HG03045 (cell line): ENCODE measurements around the gene IFT122.

Source experiments
- ATAC-seq: cut with Tn5 transposase; IDR thresholded peaks from one replicate; pipeline ENCODE4 v1.9.1; 2021; ENCODE audit warnings: mild to moderate bottlenecking, moderate library complexity; ENCODE audit not compliant: unreplicated experiment

The IFT122 gene

GRCh38 chr3:129415830-129416229, 24.2 kb upstream of the IFT122 start:
- ATAC-seq = no peak

DNA sequence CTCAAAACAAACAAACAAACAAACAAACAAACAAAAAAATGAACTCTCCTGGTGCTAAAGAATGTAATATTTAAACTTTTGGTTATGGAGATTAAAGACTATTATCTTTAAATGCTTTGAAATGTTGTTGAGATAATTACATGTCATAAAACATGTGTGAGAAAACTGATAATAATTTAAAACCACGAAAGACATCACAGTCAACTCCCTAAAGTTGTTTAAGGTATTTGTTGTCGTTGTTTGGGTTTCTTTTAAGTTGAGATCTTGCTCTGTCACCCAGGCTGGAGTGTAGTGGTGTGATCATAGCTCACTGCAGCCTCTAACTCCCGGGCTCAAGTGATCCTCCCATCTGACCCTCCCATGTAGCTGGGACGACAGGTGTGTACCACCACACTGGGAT, 23.6 kb upstream of the IFT122 start:
- no peak for ATAC-seq

DNA sequence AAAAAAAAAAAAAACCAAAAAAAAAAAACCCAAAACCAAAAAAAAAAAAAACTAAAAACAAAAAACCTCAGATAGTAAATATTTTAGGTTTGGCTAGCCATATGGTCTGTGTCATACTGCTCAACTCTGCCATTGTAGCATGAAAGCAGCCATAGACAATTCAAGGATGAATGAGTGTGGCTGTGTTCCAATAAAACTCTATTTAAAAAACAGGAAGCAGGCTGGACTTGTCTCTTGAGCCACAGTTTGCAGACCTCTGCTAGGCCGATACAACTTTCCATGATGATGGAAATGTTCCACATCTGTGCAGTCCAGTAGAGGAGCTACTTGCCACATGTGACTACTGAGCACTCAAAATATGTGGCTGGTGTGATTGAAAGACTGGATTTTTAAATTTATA, 22.7 kb upstream of the IFT122 start:
- ATAC-seq = no peak

DNA sequence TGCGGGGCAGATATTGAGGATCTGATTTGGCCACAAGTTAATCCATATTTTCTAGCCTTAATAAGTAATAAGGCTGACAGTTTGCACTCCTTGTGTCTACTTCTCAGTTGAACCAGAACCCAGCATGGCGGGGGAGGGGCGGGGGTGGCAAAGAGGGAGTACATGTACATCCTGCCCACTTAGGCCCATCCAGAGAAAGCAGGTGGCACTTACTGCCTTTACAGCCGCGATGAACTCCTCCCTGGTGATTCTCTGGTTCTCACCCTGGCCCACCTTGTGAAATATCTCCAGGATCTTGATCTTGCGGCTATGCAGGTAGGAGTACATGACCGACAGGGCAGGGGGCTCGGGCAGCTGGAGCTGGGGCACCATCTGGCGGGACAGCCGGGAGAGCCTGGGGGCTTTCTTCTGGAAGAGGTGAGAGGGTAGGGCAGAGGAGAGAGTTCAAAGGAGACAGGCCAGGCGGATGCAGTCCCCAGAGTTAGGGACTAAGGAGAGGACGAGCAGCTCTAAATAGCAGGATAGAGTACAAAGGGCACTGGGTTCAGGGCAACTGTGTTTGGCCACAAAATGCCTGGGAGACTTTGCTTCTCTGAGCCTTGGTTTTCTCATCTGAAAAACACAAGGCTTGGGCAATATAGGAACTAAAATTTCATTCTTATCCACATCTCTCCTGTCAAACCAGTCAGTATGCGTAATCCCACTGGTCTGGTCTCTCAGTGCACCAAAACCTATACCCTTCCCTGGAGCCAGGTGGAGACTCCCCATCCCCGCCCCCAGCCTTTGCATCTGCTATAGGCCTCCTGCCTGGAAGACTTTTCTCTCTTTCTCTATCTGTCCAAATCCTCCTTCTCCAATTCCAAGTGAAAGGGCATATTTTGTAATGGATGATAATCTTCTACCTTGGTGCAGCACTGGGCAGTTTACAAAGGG, 21.7 kb upstream of the IFT122 start:
- ATAC-seq = no peak

GRCh38 chr3:129419476-129419875, 20.5 kb upstream of the IFT122 start:
- no peak for ATAC-seq

- no peak for ATAC-seq
These were observed 18.7 kb upstream of the IFT122 start for GRCh38 chr3:129421236-129421883.

GRCh38 chr3:129421988-129422745, 17.9 kb upstream of the IFT122 start:
- ATAC-seq = no peak

- no peak for ATAC-seq
These were observed 17.1 kb upstream of the IFT122 start for GRCh38 chr3:129422897-129423296.

GRCh38 chr3:129424185-129424841, 15.7 kb upstream of the IFT122 start:
- ATAC-seq = peak; percentile 55

GRCh38 chr3:129425213-129425612, 14.8 kb upstream of the IFT122 start:
- no peak for ATAC-seq

- no peak for ATAC-seq
These were observed 14.4 kb upstream of the IFT122 start for GRCh38 chr3:129425619-129426018.

GRCh38 chr3:129428007-129428375, 12.0 kb upstream of the IFT122 start:
- ATAC-seq = no peak

- peak; percentile 83 for ATAC-seq
These were observed 11.5 kb upstream of the IFT122 start, which contains the start of gene EFCAB12 for GRCh38 chr3:129428376-129429079. Gene EFCAB12 (minus strand): TSS chr3:129428636. CDS start chr3:129428488, 148 bp downstream.

DNA sequence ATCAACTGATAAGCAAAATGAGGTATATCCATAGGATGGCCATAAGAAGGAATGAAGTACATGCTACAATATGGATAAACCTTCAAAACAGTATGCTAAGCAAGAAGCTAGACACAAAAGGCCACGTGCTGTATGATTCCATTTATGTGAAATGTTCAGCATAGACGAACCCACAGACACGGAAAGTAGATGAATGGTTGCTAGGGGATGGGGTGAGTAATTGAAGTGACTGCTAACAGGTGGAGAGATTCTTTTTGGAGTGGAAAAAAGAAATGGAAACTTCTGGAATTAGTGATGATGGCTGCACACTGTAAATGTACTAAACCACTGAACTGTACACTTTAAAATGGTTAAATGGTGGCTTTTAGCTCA, 11.0 kb upstream of the IFT122 start:
- no peak for ATAC-seq

DNA sequence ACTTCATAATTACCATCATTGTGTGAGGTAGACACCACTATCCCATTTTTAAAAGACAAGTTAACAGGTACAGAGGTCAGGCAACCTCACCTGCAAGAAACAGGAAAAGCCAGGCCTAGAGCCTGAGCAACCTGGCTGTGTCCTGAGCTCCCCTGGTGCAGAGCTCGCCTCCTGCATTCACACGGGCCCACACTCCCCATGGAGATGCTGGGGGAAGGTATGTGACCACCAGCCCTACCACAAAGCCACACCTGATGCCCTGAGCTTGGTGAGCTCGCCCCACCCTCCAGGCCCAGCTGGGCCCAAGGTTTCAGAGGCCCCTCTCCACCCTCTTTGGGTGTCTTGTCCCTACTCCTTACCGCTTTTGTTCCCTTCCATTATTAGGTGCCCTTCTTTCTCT, 10.4 kb upstream of the IFT122 start:
- ATAC-seq = no peak

- ATAC-seq = no peak
These were observed 8.0 kb upstream of the IFT122 start for GRCh38 chr3:129432036-129432435.

DNA sequence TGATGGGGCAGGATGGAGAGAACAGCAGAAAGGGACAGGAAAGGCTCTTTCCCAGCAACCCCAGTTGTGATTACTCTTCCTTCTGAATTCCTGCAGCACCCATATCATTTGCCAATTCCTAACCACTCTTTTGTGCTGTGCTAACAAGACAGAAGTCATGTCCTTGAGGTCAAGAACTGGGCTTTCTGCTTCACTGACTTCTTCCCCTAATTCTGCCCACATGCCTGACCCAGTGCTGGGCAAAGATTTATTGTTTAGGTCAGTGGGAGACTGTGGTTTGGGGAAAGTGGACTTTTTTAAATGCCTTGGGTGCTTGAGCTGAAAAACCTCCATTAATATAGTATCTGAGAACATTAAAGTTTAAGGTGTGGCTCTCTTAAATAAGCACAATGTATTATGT, 7.4 kb upstream of the IFT122 start:
- ATAC-seq = no peak

- no peak for ATAC-seq
These were observed 6.5 kb upstream of the IFT122 start for GRCh38 chr3:129433565-129433964.

DNA sequence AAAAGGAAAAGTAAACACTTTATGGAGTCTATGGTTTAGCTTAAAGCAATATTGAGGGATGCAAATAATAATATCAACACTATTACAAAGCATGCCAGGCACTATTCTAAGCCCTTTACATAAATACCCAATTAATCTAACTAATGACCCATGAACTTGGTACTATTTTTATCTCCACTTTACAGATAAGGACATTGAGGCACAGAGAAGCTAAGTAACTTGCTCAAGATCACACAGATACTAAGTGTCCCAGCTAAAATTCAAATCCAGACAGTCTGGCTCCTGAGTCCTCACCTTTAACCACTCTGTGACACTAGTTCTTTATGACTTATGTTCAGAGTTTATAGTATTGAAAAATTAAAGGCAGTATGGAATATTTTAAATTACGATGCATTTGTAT, 5.9 kb upstream of the IFT122 start:
- no peak for ATAC-seq

DNA sequence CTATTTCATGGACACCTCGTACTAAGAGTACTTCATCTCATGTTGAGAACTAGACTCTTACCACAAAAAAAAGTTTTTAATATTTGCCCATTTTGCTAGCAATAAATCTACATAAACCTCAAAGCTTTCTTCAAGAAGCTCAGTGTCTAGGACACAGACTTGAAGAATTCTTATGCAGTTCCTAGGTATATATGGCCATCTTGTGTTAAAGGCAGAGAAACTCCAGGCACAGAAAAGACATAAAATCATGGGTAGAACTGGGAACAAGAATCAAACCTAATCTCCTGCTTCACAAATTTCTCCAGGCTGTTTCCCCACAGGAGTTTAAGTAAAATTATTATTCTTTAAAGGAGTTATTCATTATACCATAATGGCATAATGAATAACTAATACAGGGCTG, 4.7 kb upstream of the IFT122 start:
- ATAC-seq = no peak
